Measurements from ENCODE around the gene ANGPTL4. TPM values are rescaled to one million over a fixed set of nuclear protein-coding genes. Genes with fewer than 3 reads are reported as not detected.
"Not testable (repeated sequence)": the region's sequence is repeated elsewhere in the genome, so short reads cannot be mapped to it uniquely, and the experiment has no call there.

Gene ANGPTL4
- total and polyA plus RNA-seq, 7 donors = 10.7 to 235 (median 42.5) TPM

- H3K36me3 ChIP-seq (ENCODE audit: insufficient read depth in 1 of 2, low read depth in 1 of 2) = peaks cover 7 to 72% of the 10 kb centered on the region in 2 donors
- intact Hi-C loops (cut with DNase I) = no loop called here
- no peak for ATAC-seq
- no peaks in the 10 kb centered on the region for H3K9me3 ChIP-seq
- TF ChIP-seq CTCF (IDR thresholded peaks at IDR 0.05) = no peak
- 66 to 76% (median 67%) methylated on average over 19 of the region's 19 CpGs for WGBS, 3 donors
- H3K27ac ChIP-seq = peak overlapping the region; percentile 16
- no peaks in the 10 kb centered on the region for H3K27me3 ChIP-seq (ENCODE audit: insufficient read depth in 3 of 3, low read length in 2 of 3)
- peaks cover 37% of the 10 kb centered on the region for H3K4me1 ChIP-seq
- peak in 1 of 2 donors; percentile 41 for DNase-seq
- H3K4me3 ChIP-seq = peak overlapping the region; percentile 7
These were observed 6.4 kb downstream of the ANGPTL4 start for GRCh38 chr19:8370176-8371010.

- no peak for TF ChIP-seq CTCF (IDR thresholded peaks at IDR 0.05)
- Histone ChIP-seq H3K4me1 (peaks cover 31% of the 10 kb centered on the region), H3K36me3 (ENCODE audit: insufficient read depth in 1 of 2, low read depth in 1 of 2) (peaks cover 7 to 69% of the 10 kb centered on the region in 2 donors), H3K4me3 (no peak overlapping the region), H3K27ac (peak overlapping the region; percentile 16), H3K27me3 (ENCODE audit: insufficient read depth in 3 of 3, low read length in 2 of 3) (no peaks in the 10 kb centered on the region), H3K9me3 (no peaks in the 10 kb centered on the region)
- intact Hi-C loops (cut with DNase I) = no loop called here
- DNase-seq (peak in 1 of 2 donors; percentile 55), ATAC-seq (no peak)
- 80 to 86% (median 81%) methylated on average over 26 to 28 of the region's 28 CpGs for WGBS, 3 donors
These were observed 7.3 kb downstream of the ANGPTL4 start for GRCh38 chr19:8371011-8371804.

- intact Hi-C loops (cut with DNase I) = no loop called here
- Histone ChIP-seq H3K4me1 (peaks cover 5% of the 10 kb centered on the region), H3K27me3 (ENCODE audit: insufficient read depth in 3 of 3, low read length in 2 of 3) (no peaks in the 10 kb centered on the region), H3K27ac (peak overlapping the region; percentile 9), H3K9me3 (no peaks in the 10 kb centered on the region), H3K4me3 (no peak overlapping the region), H3K36me3 (ENCODE audit: insufficient read depth in 1 of 2, low read depth in 1 of 2) (peaks cover 7 to 56% of the 10 kb centered on the region in 2 donors)
- TF ChIP-seq CTCF (IDR thresholded peaks at IDR 0.05) = no peak
- WGBS, 3 donors = 64 to 79% (median 64%) methylated on average over 26 of the region's 26 CpGs
- ATAC-seq = peak; percentile 23 to 66 (median 41)
- DNase-seq = peak in 1 of 2 donors; percentile 82
These were observed 10.2 kb downstream of the ANGPTL4 start for GRCh38 chr19:8373867-8374813.

- DNase-seq = peak in 1 of 2 donors; percentile 54
- WGBS, 3 donors = 96 to 98% (median 96%) methylated on average over 26 to 32 of the region's 32 CpGs
- intact Hi-C loops (cut with DNase I); H3K27ac ChIP-seq; ATAC-seq; H3K4me1 ChIP-seq; H3K9me3 ChIP-seq; H3K4me3 ChIP-seq; H3K27me3 ChIP-seq (ENCODE audit: insufficient read depth in 3 of 3, low read length in 2 of 3): not testable (repeated sequence)
- peaks cover 5 to 39% of the 10 kb centered on the region in 2 donors for H3K36me3 ChIP-seq (ENCODE audit: insufficient read depth in 1 of 2, low read depth in 1 of 2)
These were observed 11.8 kb downstream of the ANGPTL4 start for GRCh38 chr19:8375766-8376165.

- H3K36me3 ChIP-seq (ENCODE audit: insufficient read depth in 1 of 2, low read depth in 1 of 2) = peaks cover 4 to 32% of the 10 kb centered on the region in 2 donors
- H3K9me3 ChIP-seq; H3K4me1 ChIP-seq; intact Hi-C loops (cut with DNase I); ATAC-seq; H3K4me3 ChIP-seq; H3K27ac ChIP-seq; H3K27me3 ChIP-seq (ENCODE audit: insufficient read depth in 3 of 3, low read length in 2 of 3): not testable (repeated sequence)
- DNase-seq = peak in 1 of 2 donors; percentile 5
- 87 to 91% (median 90%) methylated on average over 9 to 10 of the region's 10 CpGs for WGBS, 3 donors
These were observed 12.5 kb downstream of the ANGPTL4 start for GRCh38 chr19:8376373-8376974.
